GM19468 (cell line): ENCODE measurements around the gene NET1.

ENCODE experiments used
- ATAC-seq: cut with Tn5 transposase; IDR thresholded peaks from one replicate; pipeline ENCODE4 v1.9.1; 2021; ENCODE audit warnings: mild to moderate bottlenecking, moderate library complexity, moderate number of reproducible peaks; ENCODE audit not compliant: unreplicated experiment; ENCODE audit errors: extremely low read depth

Gene NET1

DNA sequence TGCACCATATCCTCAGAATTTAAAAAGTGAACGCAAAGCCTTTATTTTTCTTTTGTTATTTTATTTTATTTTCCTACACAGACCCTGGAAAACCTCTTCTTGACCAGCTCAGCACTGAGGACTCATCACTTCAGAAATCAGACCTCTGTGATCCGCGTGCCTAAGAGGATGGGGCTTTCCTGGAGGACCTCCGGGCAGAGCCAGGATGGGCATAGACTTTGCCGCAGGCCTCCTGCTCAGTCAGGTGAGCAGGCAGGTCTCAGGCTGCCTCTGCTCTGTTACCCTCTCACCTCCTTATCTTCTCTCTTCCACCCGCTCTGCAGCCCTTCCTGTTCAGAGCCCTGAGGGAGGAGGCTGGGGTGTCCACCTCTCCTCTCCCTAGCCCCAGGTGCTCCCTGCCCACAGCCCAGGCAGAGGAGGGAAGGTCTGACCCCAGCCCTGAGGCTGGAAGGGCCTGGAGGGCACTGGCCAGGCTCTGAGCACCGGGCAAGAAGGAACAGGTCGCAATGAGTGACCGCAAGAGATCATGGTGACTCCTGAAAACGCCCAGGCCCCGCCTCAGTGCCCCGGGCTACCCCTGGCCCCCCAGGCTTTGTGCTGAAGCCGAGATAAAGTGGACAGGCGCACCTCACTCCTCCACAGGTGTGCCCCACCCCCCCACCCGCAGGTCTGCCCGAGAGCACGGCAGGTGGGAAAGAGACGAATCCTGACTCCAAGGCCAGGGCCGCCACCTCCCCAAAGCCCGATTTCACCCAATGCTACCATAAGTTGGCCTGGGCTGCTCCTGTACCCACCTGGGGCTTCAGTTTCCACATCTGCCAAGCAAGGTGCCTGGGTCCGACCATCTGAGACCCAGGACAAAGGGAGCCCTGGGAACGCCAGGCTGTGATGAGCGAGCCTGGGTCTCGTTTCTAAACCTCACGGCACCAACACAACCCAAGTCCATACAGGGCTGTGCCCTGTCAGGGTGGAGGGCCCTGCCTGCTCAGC is 84.2 kb downstream of the NET1 start:
- no peak for ATAC-seq

DNA sequence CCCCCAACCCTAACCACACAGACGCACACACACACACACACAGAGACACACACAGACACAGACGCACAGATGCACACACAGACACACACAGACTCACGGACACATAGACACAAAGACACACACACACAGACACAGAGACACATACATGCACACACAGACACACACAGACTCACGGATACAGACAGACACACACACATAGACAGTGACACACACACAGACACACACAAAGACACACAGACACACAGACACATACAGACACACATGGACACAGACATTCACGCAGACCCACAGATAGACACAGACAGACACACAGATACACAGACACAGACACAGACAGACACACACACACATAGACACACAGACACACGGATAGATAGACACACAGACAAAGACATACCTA is 84.9 kb downstream of the NET1 start:
- no peak for ATAC-seq

DNA sequence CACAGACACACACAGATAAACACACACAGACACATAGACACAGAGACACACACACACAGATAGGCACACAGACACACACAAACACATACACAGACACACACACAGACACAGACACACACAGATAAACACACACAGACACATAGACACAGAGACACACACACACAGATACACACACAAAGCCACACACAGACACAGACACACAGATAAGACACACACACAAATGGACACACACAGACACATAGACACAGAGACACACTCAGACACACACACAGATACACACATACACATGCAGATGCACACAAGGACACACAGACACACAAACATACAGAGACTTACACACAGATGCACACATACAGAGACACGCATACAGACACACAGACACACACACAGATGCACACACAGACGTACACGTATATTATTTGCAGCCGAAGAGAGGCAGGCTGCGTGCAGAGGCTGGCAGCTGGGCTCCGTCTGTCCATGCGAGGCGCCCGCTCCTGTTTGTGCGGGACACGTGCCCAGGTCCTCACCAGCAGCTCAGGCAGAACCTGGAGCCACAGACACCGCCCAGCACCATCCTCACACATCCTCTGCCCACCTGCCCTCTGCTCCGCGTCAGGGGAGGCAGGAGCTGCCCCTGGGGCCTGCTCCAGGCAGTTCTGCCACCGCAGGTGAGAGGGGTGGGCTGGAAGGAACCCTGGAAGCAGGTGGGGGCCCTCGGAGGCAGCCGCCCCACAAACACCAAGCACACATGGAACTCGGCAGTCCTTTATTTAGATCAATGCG is 85.8 kb downstream of the NET1 start:
- no peak for ATAC-seq

DNA sequence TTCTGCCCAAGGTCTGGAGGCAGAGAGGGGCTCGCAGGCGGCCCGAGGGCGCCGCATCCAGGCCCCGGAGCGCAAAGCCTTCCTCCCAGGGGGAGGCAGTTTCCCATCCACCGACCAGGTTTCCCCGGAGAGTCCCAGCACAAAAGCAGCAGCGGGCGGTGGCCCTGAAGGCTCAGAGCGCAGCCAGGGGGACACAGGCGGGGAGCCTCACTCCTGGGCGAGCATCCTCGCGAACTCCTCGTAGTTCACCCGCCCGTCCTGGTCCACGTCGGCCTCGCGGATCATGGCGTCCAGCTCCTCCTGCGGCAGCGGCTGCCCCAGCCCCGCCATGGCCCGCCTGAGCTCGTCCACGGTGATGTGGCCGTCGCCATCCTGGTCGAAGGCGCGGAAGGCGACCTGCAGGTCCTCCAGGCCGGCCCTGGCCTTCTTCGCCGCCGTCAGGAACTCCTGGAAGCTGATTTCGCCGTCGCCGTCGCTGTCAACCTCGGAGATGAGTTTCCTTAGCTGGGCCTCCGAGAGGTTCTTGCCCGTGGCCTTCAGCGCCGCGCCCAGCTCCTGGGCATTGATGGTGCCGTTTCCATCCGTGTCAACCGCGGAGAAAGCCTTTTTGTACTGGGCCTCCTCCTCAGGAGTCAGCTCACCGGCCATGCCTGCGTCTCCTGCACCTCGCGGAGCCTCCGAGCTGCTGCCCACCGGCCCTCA is 86.6 kb downstream of the NET1 start:
- no peak for ATAC-seq

DNA sequence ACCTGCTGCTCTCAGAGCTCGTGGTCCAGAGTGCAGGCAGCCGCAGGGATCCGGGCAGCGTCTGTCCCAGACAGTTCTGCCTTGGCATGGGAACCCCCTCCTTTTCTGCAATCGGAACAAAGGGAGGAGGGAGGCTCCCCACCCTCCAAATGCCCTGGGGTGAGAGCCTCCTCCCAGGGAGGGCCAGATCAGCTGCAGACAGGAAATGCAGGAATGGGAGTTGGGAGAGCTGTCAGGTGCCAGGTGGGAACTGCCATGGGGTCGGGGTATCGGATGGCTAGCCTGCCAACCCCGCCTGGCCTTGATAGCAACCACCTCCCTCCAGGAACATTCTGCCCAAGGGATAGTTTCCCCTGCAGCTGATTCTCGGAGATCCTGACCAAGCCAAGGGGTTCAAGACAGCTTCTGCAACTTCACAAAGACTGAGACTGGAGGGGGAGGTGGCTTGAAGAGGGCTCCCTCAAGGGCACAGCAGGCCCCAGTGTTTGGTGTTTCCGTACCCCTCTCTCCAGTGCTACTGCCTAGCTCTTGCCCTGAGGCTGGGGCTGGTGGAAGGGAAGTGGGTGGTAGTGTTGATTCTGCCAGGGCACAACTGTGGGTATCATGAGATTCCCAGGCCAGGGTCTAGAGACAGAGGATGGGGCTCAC is 87.3 kb downstream of the NET1 start, which contains the start of gene CALML5:
TSS of gene CALML5 (minus strand) at position 78 of the 648 bp plus-strand sequence. CDS start 132 bp downstream, outside the sequence.
- no peak for ATAC-seq

DNA sequence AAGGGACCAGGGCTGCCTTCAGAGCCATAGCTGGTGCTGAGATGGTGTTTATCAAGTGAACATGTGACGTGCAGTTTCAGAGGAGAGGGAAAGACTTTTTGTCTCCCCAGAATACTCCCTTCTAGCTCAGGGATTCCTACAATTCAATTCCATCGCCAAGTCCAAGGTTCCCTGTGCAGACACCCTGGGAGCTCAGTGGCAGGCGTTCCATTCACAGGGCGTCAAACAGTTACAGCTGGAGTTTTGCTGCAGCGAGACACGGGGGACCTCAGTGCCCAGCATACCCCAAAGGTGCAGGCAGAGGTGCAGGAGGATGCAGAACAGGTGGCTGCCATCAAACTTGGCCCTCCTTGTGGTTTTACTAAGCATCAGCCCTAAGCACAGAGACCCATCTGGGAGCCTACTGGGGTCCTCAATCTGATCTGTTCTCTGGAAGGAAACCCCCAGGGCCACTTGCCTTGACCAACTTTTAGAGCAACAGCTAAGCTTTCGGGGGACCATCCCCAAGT is 87.9 kb downstream of the NET1 start:
- ATAC-seq = no peak

DNA sequence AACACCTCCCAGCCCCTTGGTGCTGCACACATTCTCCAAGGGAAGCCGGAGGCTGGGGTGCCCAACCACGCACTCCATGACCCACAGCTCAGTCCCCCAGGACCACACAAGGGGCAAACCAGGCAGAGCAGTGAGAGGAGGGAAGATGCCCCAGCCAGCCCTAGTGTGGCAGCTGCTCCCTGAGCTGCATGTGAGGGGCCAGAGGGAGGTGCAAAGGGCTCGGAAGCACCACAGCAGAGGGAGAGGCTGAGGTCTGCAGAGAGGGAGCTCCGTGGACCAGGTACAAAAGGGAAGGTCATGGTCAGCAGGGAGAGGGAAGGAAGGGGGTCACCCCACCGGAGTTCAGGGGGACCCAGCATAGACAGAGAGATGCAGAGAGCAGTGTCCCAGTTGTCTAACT is 88.6 kb downstream of the NET1 start:
- no peak for ATAC-seq

DNA sequence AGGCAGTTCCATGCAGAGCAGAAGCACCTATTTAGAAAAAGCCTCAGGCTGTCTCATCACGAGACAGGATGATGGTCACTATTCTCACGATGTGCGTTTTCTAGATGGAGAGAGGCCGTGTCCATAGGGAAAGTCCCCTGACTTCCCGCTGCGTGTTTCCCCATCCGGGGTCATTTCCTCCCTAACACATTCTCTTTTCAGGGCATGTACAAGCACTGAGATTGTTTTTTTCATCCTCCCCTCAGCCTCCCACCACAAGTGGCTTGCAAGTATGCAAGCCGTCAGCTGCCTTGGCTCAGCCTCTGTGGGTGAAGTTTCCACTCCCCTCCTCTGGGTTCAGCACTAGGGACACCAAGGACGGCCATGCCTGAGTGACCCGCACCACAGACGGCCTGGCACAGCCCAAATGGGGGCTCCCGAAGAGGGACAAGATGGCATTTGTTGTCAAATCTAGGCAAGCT is 89.7 kb downstream of the NET1 start:
- no peak for ATAC-seq

DNA sequence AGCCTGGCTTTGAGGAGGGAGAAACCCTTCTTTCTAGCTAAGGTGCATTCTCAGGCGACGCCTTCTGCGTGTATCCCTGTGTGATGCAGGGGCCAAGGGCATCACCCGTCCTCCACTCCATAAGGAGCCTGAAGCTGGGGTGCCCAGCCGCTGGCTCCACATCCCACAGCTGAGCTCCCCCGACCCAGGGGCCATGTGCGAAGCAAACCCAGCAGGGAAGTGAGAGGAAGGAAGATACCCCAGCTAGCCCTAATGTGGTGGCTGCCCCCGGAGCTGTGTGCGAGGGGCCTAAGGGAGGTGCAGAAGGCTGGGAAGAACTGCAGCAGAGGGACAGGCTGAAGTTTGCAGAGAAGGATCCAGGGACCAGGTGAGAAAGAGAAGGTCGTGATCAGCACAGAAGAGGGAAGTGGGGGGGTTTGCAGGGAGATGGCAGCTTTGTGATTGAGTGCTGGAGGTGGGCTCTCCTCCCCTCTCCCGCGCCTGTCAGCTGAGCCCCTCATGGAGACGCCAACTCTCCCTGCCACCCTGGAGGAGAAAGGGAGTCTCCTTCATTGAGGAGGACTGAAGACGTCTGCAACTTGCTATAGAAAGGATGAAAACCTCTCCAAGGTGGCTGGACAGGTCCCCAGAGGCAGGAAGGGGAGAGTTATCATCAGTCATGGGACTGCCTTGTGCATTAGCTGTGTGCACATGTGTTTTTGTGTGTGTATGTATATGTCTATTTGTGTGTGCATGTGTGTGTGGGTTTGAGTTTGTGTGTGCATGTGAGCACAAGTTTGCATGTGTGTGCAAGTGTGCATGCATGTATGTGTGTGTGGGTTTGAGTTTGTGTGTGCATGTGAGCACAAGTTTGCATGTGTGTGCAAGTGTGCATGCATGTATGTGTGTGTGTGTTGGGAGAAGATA is 90.5 kb downstream of the NET1 start:
- no peak for ATAC-seq

DNA sequence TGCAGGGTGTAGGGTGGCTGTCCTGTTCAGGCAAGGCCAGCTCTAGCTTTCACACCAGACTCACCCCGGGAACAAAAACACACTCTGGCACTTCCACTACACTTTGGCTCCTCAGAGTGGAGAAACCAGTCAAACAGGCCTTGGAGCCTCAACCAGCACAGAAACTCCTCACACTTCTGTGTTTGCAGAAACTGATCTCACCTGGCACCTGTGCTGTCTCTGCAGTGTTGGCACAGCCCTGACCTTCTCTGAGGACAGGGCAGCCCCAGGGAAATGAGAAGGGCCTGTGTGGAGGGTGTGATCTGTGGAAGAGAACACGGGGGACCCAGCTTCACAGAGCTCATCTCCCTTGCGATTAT is 91.1 kb downstream of the NET1 start:
- ATAC-seq = no peak

DNA sequence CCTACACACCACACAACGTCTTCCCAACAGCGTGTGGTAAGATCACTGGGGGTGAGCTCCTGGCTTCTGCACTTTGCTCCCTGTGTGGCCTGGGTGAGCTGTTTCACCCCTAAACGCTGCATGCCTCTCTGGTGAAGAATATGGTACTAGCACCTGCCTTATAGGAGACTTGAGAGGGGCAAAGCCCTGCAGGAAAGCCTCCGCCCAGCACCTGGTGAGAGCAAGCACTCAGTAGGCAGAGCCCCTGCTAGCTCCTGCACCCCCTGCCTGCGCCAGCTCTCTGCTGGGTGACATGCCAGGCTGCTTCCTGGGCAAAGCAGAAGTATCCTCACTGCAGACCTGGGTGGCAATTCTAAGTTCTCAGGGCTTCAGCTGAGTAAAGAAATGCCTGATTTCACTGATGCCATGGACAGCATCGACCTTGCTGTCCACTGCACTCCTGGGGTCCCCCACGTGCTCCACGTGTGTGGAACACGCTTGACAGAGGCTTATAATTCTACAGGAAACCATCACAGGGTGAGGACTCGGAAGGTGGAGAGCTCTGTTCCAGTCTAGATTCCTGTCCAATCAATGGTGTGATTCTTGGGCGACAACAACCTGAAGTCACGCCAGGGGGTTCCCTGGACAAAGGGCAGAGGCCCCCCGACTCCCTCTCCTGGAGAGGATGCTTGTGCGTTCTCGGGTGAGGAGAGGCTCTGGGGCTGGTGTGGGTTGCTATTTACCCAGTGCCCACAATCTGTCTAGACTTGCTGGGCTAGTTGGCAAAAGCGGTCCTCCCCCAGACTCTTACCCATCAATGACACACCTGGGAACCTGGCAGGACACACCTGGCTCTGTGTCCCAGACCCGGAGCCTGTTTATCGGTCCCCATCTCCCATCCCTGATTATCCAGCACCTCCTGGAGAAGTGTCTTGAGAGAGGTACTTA is 92.1 kb downstream of the NET1 start:
- ATAC-seq = no peak

DNA sequence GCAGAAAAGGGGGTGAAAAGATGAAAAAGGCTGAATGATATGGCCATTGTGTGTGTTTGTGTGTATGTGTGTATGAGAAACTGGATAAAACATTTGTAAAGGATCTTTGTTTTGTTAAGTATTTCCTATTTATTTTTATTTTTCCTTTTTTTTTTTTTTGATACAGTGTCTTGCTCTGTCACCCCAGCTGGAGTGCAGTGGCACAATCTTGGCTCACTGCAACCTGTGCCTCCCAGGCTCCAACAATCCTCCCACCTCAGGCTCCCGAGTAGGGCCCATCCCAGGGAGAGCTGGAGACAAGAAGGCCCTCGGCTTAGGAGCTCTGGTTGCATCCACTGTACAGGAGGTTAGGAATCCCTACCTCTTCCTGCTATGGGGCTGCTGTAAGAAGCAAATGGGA is 93.9 kb downstream of the NET1 start:
- ATAC-seq = no peak

DNA sequence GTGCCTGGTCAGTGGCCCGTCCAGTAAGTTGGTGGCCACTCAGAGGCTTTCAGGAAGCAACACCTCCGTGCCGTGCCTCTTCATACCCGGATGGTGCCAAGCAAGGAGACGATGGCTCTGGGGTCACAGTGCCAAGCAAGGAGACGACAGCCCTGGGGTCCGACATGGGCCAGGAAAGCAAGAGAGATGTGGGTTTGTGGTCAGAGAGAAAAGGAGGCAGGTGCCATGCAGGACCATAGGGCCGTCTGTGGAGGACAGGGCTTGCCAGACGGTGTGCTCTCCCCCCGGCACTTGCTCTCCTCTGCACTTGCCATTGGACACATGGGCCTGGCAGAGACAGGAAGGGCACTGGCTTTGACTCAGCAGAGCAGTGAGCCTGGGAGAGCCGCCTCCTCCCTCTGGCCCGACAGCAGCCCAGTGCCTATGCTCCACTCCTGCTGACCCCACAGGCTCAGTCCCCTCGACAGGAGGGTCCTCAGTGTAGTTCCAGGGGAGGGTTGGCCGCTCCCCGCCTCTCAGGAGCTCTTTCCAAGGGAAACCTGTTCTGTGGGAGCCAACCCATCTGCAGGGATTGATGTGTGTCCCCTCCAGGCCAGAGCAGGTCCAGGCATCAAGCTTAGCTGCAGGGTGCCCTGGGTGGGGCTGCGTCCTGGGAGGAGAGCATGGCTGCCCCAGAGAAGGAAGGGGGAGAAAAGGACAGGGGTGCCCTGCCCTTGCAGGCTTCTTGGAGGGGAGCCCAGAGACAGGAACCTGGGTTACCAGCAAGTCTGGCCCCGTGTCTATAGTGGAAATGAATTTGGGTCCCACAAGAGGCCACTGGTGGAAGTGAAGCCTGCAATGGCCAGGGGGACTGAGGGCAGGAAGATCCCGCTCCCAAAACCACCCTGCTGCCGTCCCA is 94.6 kb downstream of the NET1 start:
- no peak for ATAC-seq

DNA sequence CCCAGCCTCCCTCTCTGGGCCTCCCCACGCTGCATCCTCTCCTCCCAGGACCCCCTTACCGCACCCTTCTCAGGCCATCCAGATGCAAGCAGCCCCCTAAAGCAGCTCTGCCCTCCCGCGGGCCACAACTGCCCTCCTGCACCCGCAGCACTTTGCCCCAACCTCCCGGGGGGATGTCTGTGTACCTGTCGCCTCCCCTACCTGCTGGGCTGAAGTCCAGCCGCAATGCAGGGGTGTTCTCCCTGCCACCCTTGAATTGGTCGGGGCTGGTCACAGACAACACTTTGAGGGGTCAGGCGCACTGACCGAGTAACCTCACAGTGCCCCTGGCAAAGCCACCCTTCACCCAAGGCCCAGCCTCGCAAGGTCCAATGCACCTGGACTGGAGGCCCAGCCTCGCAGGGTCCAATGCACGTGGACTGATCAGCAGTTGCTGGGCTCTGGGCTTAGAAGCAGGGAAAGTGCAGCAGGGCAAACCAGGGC is 95.3 kb downstream of the NET1 start:
- ATAC-seq = no peak

DNA sequence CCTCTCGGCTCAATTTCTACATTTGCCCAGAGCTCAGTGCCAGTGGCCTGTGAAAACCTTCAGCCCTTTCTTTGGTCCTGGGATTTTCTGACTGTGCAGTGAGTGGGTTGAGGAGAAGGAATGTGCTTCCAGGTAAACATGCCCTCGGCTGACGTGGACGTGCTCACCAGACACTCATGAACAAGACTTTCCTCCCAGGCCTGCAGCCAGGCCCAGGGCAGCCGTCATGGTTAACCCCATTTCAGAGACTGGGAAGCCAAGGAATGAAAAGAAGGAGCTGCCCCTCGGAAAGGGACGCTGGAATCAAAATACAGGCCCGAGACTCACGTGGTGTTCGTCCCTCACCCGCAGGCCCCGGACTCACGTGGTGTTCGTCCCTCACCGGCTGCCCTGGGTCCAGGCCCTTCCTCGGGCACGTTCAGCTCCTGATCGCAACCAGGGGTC is 95.8 kb downstream of the NET1 start:
- no peak for ATAC-seq
